ENCODE measurements around the gene AGT. TPM values are rescaled to one million over a fixed set of nuclear protein-coding genes. Genes with fewer than 3 reads are reported as not detected.

Gene AGT
- total RNA-seq, result 10 to 100 TPM in 1 of 2 donors, 1 to 10 TPM in 1; 4.7 to 12.0 TPM

- no peaks in the 10 kb centered on the region for H3K36me3 ChIP-seq
- peak within 1 kb of the TSS in 1 of 2 donors; percentile 2 for H3K27ac ChIP-seq
- no peaks in the 10 kb centered on the region for H3K4me1 ChIP-seq (replicated peaks)
- DNase-seq (ENCODE audit: low spot score), result peak; percentile 71
- 32% methylated on average over 22 of the region's 24 CpGs for WGBS
- no peak for TF ChIP-seq CTCF (IDR thresholded peaks at IDR 0.05)
- no peak for TF ChIP-seq POLR2A (IDR thresholded peaks at IDR 0.05)
- TF ChIP-seq POLR2AphosphoS5 (IDR thresholded peaks at IDR 0.05), result peak; percentile 60
- no peaks in the 10 kb centered on the region for H3K9me3 ChIP-seq
- no peak within 1 kb of the TSS for H3K4me3 ChIP-seq
- no peaks in the 10 kb centered on the region for H3K27me3 ChIP-seq (replicated peaks; ENCODE audit: insufficient read depth)
- intact Hi-C loops (cut with DNase I), result no loop called here
These were observed at the start of gene AGT for GRCh38 chr1:230713915-230714764. TSS of gene AGT (minus strand) at chr1:230714122. CDS start at chr1:230710823, 3,299 bp downstream.

GRCh38 chr1:230761443-230762167, 47.7 kb upstream of the AGT start:
- WGBS, result 85% methylated on average over 8 of the region's 8 CpGs
- Histone ChIP-seq H3K27me3 (replicated peaks; ENCODE audit: insufficient read depth) (no peaks in the 10 kb centered on the region), H3K36me3 (no peaks in the 10 kb centered on the region), H3K9me3 (no peaks in the 10 kb centered on the region), H3K4me3 (no peak overlapping the region), H3K4me1 (replicated peaks) (no peaks in the 10 kb centered on the region), H3K27ac (no peak overlapping the region)
- intact Hi-C loops (cut with DNase I), result no loop called here
- TF ChIP-seq POLR2AphosphoS5 (IDR thresholded peaks at IDR 0.05), result no peak
- no peak for TF ChIP-seq POLR2A (IDR thresholded peaks at IDR 0.05)
- no peak for TF ChIP-seq CTCF (IDR thresholded peaks at IDR 0.05)
- DNase-seq (ENCODE audit: low spot score), result no peak

- intact Hi-C loops (cut with DNase I), result no loop called here
- Histone ChIP-seq H3K27me3 (replicated peaks; ENCODE audit: insufficient read depth) (no peaks in the 10 kb centered on the region), H3K27ac (no peak overlapping the region), H3K4me3 (no peak overlapping the region), H3K36me3 (no peaks in the 10 kb centered on the region), H3K9me3 (no peaks in the 10 kb centered on the region), H3K4me1 (replicated peaks) (no peaks in the 10 kb centered on the region)
- no peak for DNase-seq (ENCODE audit: low spot score)
- WGBS, result 87% methylated on average over 7 of the region's 7 CpGs
- TF ChIP-seq POLR2A (IDR thresholded peaks at IDR 0.05) (no peak), POLR2AphosphoS5 (IDR thresholded peaks at IDR 0.05) (no peak), CTCF (IDR thresholded peaks at IDR 0.05) (no peak)
These were observed 46.5 kb upstream of the AGT start for GRCh38 chr1:230760360-230760827.

- Histone ChIP-seq H3K27me3 (replicated peaks; ENCODE audit: insufficient read depth) (no peaks in the 10 kb centered on the region), H3K36me3 (no peaks in the 10 kb centered on the region), H3K9me3 (no peaks in the 10 kb centered on the region), H3K27ac (no peak overlapping the region), H3K4me3 (no peak overlapping the region), H3K4me1 (replicated peaks) (no peaks in the 10 kb centered on the region)
- no peak for DNase-seq (ENCODE audit: low spot score)
- intact Hi-C loops (cut with DNase I), result no loop called here
- no peak for TF ChIP-seq CTCF (IDR thresholded peaks at IDR 0.05)
- no peak for TF ChIP-seq POLR2A (IDR thresholded peaks at IDR 0.05)
- no peak for TF ChIP-seq POLR2AphosphoS5 (IDR thresholded peaks at IDR 0.05)
- WGBS, result 91% methylated on average over 7 of the region's 7 CpGs
These were observed 45.6 kb upstream of the AGT start for GRCh38 chr1:230759369-230760065.
